GM19043 (cell line): ENCODE results near the gene WNT8A.

ENCODE experiments used
- ATAC-seq: cut with Tn5 transposase; IDR thresholded peaks from one replicate; pipeline ENCODE4 v1.9.1; 2021; ENCODE audit warnings: low read depth; ENCODE audit not compliant: unreplicated experiment

Gene WNT8A

DNA sequence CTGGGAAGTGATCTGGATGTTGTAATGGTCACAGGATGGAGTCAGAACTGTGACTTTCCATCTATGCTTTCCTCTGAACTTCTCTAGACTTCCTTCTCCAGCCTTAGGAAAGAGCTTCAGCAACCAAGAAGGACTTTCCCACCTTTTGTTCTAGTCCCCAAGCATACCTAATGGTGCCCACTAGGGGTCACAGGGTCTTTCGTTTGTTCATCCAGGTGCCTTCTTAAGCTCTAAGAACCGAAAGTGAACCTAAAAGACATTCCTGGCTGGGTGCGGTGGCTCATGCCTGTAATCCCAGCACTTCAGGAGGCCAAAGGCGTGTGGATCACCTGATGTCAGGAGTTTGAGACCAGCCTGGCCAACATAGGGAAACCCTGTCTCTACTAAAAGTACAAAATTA is 1.8 kb upstream of the WNT8A start:
- no peak for ATAC-seq

DNA sequence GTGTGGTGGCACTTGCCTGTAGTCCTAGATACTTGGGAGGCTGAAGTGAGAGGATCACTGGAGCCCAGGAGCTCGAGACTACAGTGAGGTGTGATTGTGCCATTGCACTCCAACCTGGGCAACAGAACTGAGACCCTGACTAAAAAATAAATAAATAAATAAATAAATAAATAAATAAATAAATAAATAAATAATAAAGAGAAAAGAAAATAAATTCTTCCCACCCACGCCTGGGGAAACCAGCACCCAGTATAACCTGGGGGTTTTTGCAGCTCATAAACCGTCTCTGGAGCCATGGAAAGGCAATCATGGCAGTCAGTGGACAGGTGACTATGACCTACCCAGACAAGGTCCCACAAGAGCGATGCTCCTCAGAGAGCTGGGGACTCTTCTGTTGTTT is 7.9 kb downstream of the WNT8A start:
- ATAC-seq: no peak

DNA sequence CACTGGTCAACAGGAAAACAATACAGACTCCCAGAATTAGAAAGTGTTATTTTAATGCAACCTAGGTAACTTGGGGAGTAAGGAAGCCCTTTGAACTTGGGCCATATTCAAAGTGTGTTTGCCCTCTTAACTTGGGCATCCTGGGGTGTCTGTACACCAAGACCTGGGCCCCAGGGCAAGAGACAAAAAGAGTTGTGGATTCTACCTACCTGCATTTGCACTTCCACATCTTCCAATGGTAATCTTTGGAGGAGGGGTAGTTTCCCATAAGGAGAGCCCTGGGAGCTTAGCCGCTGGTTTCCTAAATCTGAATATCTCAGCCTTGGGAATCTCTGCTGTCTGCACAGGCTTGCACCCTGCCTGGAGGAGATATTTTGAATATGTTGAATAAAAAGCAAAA is 8.5 kb downstream of the WNT8A start:
- ATAC-seq: no peak

DNA sequence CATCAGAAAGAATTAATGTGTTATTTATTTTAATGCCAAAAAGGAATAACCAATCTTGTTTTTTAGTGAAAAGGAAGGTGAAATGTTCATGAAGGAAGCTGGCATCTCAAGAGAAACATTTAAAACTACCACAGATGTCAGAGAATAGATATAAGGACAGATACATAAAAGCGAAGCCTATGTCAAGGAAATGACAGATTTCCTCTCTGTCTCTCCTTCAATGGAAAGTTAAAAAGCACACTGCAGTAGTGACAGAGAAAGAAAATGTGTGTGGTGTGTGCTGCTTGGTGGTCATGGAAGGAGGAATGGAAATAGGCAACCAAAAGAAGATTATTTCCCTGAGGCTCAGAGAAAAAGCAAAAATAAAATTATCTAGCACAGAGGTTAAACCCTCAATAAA is 9.2 kb downstream of the WNT8A start:
- ATAC-seq: no peak

DNA sequence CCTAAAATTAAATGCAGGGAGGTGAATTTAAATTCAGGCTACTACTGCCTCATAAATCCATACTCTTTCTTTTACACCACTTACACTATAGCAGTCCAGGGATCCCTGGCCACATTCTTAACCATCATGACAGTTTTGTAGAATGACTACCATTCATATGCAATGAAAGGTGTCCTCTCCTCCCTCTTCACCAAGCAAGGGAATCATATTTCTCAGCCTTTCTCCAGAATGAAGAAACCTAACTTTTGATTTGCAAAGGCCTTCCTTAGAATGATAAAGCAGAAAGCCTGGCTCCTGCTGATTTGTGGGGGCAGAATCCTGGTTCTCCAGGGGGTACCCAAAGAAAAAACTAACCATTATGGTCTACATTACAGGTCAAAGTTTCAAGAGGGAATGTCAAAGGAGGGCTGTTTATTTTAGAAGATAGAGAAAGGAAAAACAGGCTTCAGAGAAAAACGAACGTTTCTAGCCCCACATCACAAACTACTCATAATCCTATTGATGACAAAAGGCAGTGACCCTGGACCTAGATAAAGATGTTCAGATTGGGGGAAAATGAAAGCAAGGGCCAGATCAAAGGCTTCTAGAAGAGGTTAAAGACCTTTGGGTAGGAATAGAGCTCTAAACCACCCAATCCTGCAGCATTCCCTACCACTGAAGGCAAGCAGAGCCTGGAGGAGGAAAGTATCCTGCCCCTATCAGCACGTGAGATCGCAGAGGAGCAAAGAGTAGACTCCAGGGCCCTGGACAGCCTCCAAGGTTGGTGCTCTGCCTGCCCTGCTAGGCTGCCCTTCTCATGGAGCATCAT is 11.5 kb downstream of the WNT8A start:
- no peak for ATAC-seq

DNA sequence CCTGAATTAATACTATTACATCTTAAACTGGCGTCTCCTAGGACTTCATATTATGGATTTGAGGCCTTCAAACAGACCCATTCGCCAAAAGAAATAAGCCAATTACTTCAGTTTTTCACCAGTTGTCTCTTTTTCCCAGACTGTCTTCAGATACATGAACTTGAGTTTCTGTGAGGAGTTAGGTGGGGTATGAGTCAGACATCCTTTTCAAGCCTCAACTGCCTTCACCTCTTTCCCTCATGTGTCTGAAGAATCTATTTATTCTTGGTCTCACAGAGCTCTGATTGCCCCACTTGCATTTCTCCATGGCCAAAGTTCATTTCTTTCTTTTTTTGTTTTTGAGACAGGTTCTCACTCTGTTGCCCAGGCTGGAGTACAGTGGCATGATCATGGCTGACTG is 12.5 kb downstream of the WNT8A start:
- ATAC-seq: no peak

DNA sequence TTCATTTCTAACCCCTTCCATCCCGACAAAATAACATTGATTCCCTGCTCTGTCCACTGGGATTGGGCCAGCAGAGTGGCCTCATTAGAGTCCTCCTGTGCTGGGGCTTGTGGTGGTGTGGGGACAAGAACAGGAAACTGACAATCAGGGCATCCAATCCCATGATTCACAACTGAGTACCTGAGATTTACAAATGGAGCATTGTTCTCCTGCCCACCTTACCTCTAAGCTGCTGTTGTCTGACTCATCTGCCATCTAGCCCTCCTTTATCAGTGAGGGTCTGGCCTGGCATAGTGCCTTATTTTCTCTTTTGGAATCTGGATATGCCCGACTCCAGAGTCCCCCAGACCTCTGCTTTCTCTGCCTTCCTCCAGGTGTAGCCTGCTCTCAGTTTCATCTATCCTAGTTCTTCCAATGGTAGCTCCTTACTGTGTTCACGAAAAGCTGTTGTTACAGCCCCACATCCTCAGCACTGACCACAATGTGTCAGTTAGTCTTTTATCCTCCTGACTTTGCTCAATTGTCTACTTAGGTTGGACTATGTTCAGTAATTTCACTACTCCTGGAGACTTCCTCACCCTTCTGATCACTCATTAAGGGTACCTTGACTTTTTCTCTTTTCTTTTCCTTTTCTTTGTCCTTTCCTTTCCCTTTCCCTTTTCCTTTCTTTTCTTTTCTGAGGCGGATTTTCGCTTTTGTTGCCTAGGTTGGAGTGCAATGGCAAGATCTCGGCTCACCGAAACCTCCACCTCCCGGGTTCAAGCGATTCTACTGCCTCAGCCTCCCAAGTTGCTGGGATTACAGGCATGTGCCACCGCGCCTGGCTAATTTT is 13.4 kb downstream of the WNT8A start:
- no peak for ATAC-seq

DNA sequence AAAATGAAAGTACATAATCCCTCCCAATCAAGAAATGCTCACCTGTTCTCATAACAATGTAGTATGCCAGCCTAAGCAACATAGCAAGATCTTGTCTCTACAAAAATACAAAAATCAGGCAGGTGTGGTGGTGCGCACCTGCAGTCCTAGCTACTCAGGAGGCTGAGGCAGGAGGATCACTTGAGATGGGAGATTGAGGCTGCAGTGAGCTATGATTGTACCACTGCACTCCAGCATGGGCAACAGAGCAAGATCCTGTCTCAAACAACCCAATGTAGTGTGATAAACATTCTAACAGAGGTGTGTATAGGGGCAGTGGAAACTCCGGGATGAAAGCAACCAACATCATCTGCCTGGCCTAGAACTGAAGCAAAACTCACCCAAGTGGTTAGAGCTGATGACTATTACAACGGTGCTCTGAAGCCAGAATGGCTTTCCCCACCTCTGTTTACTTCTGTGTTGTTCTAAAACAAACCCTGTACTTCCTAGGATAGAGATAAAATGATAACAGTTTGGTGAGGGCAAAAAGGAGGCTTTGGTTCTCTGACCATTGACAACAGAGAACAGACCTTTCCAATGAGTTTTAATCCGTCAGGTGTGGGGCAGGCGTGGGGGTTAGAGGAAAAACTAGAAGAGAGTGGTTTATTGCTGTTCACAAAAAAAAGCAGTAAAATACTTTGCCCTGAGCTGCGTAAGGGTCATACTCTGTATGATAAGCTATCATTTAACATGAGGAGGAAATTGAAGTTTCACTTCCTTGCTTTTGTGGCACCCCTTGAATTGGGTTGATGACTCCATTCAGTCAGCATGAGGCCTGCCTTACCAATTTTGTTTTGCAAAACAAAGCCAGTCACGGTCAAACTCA is 18.9 kb downstream of the WNT8A start:
- ATAC-seq: no peak

DNA sequence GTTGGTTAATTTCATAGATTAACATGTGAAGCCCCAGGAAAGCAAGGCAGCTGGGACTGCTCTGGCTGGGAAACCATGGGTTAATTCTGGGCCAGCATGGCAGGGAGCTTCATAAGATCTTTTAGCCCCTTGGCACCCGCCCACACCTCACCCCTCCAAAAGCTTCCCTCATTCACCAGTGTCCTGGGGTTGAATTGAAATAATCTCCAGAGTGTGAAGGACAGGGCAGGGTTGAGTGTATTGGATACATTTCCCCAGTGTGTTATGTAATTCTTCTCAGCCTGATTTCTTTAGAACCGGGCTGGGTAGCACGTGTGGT is 19.4 kb downstream of the WNT8A start:
- ATAC-seq: no peak

DNA sequence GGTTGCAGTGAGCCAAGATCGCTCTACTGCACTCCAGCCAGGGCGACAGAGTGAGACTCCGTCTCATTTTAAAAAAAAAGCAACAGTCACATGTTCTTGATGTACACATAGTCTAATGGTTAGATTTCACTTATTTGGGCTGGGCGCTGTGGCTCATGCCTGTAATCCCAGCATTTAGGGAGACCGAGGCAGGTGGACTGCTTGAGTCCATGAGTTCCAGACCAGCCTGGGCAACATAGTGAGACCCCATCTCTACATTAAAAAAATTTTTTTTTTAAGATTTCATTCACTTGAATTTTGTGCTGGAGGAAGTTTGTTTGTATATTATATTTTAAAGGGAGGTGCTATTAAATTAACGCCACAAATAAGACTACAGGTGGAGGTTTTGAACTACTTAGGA is 21.9 kb downstream of the WNT8A start:
- no peak for ATAC-seq

DNA sequence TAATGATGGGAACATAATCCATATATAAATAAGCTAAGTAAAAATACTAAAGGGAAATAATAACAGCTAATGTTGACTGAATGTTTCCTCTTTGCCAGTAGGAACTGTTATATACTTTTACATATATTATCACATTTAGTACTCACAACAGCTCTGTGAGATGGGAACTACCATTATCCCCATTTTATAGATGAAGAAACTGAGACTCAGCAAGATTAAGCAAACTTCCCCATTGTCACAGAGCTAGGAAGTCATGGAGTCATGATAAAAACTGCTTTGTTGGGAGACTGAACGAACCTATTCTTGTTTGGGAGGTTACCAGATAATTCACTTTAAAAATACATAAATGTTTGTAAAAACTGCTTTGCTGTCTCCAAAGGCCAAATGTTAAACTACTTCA is 23.4 kb downstream of the WNT8A start:
- ATAC-seq: no peak

DNA sequence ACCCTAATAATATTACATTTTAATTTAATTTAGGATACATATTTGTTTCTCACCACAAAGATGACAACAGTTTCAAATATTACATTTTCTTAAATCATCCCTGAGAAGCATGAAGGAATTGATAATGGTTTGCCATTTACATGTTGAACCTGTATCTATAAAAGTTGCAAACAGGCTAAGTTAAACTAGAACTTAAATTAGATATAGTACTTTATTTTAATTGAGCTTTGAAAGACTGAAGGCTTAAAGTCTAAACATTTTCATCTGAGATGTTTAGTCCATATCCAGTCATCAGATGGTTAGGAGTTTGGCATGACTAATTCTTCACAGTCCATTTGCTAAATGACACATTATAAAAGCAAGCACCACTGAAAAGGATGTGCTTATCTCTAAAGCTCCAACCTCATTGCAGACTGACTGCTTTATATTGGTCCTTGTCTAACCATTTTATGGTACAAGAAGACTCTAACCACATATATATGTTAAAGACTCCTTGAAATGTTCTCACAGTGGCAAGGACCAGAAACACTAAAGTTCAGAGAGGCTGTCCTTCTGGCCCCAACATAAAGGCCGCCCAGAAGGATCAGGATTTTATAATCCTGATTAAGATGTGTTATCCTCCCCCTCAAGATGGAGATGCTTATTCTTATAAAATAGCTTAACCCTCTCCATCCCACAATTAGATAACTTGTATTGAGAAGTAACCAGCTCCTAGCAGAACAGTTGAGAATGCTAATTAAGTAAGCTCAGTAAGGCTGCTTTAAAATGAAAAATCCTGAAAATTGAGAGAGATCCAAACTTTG is 25.8 kb downstream of the WNT8A start:
- no peak for ATAC-seq

DNA sequence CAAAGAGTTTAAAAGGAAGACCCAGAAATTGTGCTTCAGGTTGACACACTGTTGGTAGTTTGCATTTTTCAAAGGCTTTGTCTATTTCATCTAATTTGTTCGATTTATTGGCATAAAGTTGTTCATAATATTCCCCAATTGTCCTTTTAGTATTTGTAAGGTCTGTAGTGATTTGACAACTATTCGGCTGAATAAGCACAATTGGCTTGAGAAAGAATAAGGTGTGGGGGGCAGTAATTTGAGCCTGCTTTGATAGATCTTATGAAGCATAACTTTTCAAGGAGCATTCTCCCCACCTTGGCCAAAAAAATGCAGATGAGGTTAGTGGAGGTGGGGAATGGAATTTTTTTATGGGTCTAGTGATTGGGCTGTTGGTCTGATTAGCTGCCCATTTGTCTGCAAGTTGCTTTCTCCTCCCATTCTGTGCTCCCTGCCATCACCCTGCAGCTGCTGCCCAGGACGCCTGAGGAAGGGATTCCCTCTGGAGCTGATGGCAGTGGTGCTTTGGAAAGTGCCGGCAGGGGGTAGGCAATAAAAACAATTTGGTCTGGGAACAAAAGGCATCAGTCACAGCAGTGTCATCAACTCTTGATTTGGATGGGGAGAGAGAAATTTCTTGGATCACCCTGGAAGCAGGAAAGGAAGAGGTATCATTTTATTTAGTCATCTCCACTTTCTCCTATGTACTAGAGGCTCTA is 26.6 kb downstream of the WNT8A start:
- no peak for ATAC-seq

DNA sequence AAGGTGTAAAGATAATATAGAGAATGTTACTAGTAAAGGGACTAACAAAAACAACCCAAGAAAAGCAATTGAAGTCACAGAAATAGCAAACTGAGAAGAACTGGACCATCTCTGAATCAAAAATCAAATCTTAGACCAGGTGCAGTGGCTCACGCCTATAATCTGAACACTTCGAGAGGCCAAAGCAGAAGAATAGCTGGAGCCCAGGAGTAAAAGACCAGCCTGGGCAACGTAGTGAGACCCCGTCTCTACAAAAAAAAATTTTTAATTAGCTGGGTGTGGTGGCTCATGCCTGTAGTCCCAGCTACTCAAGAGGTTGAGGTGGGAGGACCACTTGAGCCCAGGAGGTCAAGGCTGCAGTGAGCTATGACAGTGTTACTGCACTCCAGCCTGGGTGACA is 27.3 kb downstream of the WNT8A start:
- ATAC-seq: no peak

DNA sequence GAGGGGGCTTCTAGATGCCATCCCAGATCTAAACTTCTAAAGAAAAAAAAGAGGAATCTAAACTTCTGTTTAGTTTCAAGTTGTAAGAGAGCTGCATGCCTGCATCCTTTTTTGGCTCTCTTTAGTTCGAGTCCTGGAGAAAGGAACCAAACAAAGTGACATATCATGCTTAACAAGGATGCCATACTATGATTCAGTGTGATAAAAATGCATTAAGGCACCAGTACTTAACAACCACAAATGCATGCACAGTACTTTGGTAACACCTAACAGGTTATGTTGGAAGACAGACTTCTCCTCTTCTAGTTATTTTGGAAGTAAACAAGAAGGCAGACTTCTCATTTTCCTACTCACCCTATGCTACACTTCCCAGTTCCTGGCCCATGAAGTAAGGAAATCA is 28.1 kb downstream of the WNT8A start:
- no peak for ATAC-seq

DNA sequence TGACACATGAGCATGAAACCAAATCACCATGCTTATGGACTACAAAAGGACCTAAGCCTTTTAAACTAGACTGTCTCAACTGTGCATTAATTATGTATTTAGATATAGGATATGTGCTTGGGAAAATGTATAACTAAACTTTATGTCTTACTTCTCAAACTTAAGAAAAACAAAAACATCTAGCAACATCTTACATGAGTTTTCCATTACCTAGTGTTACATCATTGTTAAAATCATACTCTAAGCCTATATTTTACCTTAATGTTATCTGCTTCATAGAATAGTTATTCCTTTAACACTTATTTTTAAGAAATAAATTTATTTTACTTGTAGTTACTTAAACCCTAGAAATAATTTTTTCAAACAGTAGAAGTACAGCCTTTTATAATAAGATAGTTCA is 31.4 kb downstream of the WNT8A start:
- no peak for ATAC-seq

DNA sequence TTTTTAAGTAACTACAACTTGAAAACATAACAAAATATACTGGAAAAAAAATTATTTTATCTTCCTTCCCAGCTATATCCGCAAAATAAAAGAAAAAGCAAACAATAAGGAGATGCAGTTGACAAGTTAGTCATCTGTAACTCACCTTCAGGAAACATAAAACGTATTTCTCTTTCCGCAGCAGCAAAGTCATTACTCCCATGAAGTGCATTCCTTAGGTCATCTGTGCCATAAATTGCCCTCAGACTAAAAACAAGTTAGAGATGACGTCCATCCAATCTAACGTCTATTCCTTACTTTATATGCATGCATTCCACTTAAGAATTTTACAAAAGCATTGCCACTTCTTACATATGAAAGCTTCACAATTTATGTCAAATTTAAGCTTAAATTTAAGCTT is 44.5 kb downstream of the WNT8A start:
- ATAC-seq: no peak

DNA sequence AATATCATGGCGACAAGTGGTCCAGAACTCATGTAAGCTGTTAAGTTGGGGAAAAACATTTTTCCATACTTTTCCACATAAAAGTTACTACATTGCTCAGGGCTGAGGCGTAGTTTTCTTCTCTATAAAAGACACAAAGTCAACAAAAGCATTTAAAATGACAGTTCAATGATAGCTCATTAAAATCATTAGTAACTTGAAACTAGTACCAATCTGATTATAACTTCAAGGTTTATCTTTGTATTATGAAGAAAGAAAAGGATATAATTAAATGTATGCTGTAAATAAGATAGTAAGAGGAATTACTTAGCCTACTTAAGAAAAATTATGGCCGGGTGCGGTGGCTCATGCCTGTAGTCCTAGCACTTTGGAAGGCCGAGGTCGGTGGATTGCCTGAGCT is 45.5 kb downstream of the WNT8A start:
- no peak for ATAC-seq

DNA sequence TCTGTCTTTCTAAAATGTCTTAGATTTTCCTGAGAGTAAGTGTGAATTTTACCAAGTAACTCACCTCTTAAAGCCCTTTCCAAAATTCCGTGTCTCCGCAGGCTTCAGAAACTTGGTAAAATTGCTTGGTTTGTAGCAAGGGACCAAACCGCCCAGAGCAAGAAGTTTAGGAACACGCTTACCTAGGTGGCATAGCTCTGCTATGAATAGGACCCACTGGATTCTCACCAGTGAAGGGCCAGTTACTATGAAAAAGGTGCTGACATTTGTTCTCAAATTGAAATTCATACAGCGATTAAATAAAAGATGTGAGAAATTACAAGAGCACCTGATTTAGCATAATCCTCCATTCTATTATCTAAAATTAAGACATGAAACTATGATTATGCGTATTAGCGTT is 48.7 kb downstream of the WNT8A start:
- ATAC-seq: no peak
